GM18868 (cell line): Measurements from ENCODE around the gene BTK.

Source experiments
- ATAC-seq: cut with Tn5 transposase; IDR thresholded peaks from one replicate; pipeline ENCODE4 v1.9.1; 2021; ENCODE audit warnings: mild to moderate bottlenecking, moderate library complexity; ENCODE audit not compliant: unreplicated experiment

The BTK gene

GRCh38 chrX:101385795-101386541 is at the start of gene BTK:
TSS of gene BTK (minus strand) at chrX:101386191. CDS start at chrX:101375284, 10,907 bp downstream.
- peak; percentile 62 for ATAC-seq

- peak; percentile 96 for ATAC-seq
Measured at GRCh38 chrX:101430457-101431078, 44.6 kb upstream of the BTK start.

DNA sequence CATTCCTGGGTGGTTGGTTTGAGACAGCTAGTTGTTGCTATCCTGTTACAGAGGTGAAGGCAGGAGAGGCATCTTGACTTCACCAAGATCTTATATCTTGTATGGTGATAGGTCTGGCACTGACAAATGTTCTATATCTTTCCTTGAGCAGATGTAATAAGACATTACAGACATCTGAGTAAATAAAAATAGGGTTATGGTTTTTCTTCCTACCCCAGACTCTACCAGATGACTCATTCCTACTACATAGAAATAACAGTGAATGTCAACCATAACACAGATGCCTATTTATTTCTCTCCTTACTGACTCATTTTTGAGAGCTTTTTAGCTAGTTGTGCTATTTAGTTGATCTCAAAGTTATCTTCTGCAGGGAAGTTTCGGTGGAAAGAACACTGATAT is 43.9 kb upstream of the BTK start:
- ATAC-seq, result peak; percentile 84

- ATAC-seq, result no peak
Measured at GRCh38 chrX:101427954-101428353, 42.0 kb upstream of the BTK start.

DNA sequence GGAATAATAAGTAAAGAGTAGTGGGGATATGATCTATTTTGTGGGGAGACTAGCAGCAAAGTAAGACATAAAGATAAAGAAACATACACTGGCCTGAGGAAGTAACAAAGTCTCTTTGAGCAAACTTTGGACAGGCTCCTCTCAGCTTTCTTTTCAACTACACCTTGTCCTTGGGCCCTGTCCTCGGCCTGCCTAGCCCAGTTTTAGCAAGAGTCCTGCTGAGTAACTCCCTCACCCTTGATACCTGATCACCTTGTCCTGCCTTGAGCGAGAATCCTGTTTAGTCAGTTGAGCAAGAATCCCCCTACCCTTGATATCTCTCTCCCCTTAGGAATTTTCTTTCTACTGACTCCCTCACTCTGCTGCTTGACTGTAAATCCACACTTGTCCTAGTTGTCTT is 33.5 kb upstream of the BTK start:
- ATAC-seq, result no peak

- ATAC-seq, result peak; percentile 47
Measured at GRCh38 chrX:101417981-101418841, 32.2 kb upstream of the BTK start.

DNA sequence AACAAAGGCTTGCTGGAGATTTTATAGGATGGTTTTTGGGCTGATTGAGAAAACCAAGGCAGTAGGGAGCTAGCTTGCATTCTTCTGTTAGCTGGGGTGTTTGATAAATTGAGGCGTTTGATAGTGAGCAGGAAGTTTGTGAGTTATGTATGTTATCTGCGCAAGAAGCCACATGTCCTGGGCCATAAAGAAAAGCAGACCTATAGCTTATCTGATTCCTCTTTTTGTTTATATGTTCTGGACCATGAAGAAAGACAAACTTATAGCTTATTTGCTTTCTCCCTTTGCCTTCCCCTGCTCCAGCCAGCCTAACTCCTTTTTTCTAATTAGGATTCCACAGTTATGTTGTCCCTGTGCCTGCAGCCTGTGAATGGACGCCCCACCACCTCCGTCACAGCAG is 31.2 kb upstream of the BTK start:
- no peak for ATAC-seq

DNA sequence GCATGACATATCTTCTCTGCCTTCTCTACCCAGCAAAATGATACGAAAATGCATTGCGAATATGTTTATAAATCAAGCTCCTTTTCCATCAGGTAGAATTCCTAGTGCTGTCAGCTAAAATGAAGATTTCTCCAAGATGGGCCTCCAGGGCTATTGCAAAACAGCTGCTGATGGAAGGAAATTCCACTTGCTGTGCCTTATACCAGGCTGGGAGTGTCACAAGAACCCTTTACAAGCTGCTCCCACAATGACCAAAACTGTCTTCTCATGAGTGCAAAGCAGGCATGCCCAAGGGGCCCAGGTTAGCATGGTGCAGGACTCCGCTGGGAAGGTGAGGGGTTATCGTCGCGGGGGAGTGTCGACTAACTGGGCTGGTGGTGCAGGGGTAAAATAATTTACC is 30.7 kb upstream of the BTK start:
- no peak for ATAC-seq

DNA sequence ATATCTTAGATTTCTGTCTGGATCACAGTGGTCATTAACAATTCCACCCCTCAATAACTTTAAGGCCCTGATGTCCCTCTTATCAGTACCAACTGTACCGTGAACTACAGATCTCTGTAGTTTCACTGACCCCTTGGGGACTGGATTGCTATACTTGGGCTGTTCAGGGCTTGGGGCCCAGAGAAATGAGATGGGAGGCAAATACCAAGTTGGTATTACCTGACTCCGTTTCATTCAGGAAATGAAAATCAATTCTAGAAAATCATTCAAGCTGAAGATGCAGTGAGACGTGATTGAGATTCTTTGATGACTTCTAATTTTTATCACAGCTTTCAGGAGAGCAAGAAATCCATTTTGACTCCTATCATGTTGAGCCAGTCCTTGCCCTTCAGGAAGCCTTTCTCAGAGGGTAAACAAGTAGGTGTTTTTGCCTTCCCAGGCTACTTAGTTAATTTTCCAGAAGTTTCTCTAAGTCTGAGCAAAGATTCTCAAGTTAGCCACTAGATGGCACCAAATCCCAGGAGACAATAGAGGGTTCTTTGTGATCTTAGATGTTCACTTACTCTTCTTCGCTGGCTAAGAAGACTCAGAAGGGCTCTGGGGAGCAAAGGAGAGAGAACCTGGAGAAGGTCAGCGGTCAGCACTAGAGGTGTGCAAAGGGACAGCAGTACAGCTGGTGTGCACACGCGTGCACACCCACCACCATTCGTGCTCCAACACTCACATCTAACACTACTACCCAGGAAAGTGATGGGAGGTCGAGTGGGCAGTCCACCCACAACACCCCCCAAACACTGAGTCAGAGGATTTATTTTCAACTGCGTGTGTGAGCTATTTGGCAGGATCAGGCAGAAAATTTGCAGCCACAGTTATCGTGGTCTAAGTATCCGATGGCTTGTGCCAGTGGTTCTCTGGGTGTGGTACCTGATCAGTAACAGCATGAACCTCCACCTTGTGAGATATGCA is 29.5 kb upstream of the BTK start:
- ATAC-seq, result peak; percentile 64

GRCh38 chrX:101411984-101412383 is 26.0 kb upstream of the BTK start:
- no peak for ATAC-seq

GRCh38 chrX:101410461-101410860 is 24.5 kb upstream of the BTK start:
- no peak for ATAC-seq

- no peak for ATAC-seq
Measured at GRCh38 chrX:101409043-101409442, 23.1 kb upstream of the BTK start.

DNA sequence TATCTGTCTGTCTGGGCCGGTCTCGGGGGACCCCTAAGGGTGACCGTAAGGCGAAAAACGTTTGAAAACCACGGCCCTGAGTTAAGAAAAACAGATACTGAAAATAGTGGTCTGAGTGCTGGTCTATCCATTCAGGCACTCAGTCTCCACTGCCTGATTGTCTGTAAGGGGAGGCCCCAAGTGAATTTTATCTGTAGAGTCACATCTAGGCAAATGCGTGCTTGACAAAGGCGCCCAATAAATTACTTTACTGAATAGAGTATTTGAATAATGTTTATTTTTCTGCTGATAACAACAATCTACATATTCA is 22.5 kb upstream of the BTK start:
- ATAC-seq, result no peak

GRCh38 chrX:101407748-101408531 is 21.9 kb upstream of the BTK start, which contains the start of the genes GLA and HNRNPH2:
TSS of gene GLA (minus strand) at chrX:101407925. CDS start at chrX:101407903, 22 bp downstream.
TSS of gene HNRNPH2 (plus strand) at chrX:101408222. CDS start at chrX:101411989, 3,767 bp downstream.
- ATAC-seq, result peak; percentile 90

GRCh38 chrX:101407167-101407747 is 21.3 kb upstream of the BTK start:
- ATAC-seq, result no peak

DNA sequence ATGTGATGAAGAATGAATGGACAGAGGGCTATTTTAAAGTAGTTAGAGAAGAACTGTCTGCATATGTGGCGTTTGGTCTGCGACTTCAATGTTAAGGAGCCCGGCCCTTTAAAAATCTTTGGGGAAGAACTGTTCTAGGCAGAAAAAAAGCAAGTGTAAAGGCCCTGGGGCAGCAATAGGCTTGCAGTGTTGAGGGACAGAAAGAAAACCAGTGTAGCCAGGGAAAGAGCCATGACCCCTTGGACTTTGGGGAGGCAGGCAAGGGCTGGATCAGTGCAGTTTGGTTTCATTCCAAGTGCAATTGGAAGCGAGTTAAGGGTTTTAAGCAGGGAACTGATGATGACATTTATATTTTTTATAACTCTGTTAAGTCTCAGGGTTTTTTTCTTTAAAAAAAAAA is 13.8 kb upstream of the BTK start:
- ATAC-seq, result no peak

GRCh38 chrX:101398694-101399093 is 12.7 kb upstream of the BTK start:
- ATAC-seq, result no peak

DNA sequence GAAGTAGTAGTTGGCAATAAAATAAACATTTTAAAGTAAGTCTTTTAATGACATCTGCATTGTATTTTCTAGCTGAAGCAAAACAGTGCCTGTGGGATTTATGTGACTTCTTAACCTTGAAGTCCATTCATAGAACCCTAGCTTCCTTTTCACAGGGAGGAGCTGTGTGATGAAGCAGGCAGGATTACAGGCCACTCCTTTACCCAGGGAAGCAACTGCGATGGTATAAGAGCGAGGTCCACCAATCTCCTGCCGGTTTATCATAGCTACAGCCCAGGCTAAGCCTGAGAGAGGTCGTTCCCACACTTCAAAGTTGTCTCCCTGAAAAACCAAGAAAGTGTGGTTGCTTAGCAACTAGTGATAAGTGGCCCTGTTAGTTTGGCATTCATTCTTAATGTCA is 11.8 kb upstream of the BTK start:
- ATAC-seq, result no peak

GRCh38 chrX:101395789-101396188 is 9.8 kb upstream of the BTK start:
- no peak for ATAC-seq
